LoVo (cell line): Measurements from ENCODE around the gene KRT77.

Source experiments
- DNase-seq: peaks from one replicate; pipeline ENCODE4 v3.0.0-alpha.2; 2016; ENCODE audit warnings: low spot score

KRT77 gene

DNA sequence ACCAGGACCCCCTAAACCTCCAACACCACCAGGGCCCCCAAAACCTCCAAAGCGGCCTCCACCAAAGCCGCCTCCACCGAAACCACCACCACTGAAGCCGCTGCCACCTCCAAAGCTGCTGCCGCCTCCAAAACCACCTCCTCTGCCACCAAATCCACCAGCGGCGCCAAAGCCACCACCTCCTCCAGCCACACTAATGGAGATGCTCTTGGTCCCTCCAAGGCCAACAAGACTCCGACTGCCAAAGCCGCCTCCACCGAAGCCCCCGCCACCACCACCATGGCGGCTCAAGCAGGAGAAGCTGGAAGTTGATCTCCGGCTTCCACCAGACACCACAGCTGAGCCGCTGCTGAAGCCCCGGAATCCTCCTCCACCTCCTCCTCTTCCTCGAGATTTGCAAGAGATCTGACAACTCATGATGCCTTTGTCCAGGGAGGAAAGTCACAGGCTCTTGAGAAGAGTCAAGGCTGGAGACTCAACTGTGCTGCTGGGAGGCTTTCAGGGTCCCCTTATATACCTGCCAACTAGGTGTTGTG lies 51.5 kb downstream of the KRT77 start, which contains the start of gene KRT2:
TSS of gene KRT2 (minus strand) at position 486 of the 536 bp plus-strand sequence. CDS start at position 417, 69 bp downstream.
- no peak for DNase-seq

DNA sequence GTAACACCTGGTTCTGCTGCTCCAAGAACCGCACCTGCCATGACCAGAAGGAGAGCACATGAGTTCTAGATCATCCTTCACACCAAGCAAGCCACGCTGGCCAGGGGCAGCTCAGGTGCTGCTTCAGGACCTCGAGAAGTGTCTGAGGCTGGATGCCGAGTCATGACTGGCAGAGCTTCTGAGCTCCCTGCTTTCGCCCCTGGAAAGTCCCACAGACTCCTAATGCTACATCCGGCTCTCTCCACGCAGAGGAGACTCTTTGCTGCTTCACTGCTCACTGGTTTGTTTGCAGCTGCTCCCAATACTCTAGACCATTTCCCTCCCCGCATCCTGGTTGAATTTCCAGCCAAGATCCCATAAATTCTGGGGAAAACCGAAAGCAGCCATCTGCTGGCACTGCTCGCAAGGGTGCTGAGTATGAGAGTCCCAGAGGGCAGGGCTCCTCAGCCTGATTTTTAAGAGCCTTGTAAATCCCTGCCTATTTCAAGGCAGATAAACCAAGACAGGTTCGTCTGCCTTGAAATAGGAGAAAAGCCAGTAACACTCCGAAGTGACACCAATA lies 52.7 kb downstream of the KRT77 start:
- DNase-seq: peak; percentile 20

DNA sequence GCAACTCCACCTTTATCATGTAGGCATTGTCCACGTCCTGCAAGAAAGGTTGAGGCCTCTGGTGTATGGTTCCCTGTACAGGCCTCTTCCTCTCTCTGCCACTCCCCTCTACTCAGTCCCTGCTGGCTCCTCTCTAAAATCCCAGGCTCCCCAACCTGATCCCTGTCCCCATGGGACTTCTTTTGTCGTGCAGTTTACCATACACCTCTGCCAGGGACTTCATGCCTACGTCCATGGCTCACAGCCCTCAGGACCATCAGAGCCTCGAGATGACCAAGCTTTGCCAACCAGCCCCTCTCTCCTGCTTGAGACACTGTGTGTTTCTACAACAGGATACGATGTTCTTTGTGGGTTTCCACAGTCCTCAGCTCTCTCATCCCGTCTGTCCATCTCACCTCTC lies 54.3 kb downstream of the KRT77 start:
- no peak for DNase-seq

DNA sequence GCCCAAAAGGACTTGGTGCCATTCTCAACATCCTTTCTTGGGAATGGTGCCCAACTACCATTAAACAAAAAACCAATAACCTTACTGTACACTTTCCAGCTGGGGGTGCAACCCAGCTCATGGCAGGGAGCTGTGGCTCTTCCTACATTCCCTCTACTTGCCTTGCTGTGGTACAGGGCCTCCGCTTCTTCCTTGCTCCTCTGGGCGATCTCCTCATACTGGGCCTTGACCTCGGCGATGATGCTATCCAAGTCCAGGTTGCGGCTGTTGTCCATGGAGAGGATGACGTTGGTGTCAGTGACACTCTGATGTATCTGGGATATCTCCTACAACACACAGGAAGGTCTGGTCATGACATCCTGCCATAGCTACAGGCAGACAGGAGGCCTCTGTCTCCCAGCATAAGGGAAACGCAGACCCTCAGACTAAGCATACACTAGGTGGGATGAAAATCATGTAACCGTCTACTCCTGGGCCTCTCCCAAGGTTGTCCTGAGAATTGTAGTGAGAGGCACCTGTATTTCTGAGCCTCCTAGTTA lies 55.2 kb downstream of the KRT77 start:
- DNase-seq: no peak

DNA sequence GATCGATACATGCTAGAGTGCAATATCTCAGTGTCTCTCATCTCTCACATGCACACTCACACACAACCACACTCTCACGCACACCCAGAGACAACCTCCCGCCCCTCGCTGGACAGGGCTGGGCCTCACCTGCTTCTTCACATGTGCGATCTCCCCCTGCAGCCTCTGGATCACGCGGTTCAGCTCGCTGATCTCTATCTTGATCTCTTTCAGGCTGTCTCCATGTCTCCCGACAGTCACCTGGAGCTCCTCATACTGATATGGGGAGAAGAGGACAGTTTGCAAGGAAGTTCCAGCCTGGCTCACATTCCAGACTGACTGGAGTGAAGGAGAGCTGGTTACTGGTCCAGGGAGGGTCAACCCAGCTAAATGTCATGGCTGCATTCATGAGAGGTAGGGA lies 55.7 kb downstream of the KRT77 start:
- DNase-seq: no peak

DNA sequence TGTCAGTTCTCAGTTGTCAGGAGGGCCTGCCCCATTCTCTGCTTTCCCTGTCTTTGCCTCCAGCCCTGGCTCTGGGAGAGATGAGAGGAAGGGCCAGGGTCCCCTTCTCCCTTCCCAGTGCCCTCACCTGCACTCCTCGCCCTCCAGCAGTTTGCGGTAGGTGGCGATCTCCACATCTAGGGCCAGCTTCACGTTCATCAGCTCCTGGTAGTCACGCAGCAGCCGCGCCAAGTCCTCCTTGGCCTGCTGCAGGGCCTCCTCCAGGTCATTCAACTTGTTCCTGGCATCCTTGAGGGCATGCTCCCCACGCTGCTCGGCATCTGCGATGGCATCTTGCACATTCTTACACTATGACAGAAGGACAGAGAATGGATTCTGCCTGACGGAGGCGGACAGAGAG lies 56.7 kb downstream of the KRT77 start:
- no peak for DNase-seq

DNA sequence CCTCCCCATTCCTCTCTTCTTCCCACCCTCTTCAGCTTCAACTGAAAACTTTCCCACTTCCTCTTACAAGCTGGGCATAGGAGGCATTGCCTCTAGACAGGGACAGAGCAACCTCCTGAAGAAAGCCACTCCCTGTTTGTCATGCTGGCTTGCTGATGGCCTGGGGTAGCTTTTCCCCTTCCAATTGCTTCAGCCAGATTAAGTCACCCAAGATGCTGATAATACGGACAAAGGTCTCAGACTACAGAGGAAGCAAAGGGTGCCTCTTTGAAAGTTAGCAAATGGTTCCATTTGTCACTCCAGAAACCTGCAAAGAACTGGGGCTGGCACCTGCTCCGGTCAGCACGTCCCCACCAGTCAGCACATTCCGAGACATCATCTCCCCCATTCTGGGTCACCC lies 57.3 kb downstream of the KRT77 start:
- no peak for DNase-seq

DNA sequence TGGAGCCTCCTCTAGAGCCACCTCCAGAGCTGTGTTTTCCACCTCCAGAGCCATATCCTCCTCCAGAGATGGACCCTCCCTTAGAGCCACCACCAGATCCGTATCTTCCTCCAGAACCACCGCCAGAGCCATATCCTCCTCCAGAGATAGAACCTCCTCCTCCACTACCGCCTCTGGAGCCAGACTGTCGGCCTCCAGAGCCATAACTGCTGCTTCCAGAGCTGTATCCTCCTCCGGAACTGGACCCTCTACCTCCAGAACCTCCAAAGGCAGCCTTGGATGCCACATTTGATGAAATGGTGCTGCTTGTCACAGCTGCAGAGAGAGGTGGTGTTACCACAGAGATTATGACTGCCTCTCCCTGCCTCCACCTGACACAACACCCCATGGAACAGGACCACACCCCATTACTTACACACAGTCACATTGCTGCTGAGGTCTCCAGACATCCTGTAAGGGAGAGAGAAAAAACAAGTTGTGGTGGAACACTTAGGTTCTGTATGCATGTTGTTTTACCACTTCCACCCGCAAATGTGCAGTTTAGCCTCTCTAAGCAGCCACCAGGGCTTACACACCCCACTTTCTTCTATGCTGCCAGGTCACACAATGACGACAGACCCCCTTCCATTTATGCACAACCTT lies 58.1 kb downstream of the KRT77 start:
- no peak for DNase-seq

DNA sequence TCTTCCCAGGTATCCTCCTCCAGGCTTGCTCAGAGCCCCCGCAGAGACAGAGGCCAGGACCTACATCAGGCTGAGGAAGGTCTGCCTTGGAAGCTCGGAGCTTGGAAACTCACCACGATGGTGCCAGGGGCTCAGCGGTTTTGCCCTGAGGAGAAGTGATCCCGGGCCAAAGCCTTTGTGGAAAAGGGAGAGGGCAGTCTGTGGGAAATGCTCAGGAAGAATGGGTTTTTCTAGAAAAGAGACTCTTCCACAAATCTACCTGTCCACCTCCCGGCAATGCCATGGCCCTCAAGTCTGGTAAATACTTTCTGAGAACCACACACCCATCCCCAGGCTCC lies 59.3 kb downstream of the KRT77 start:
- no peak for DNase-seq

DNA sequence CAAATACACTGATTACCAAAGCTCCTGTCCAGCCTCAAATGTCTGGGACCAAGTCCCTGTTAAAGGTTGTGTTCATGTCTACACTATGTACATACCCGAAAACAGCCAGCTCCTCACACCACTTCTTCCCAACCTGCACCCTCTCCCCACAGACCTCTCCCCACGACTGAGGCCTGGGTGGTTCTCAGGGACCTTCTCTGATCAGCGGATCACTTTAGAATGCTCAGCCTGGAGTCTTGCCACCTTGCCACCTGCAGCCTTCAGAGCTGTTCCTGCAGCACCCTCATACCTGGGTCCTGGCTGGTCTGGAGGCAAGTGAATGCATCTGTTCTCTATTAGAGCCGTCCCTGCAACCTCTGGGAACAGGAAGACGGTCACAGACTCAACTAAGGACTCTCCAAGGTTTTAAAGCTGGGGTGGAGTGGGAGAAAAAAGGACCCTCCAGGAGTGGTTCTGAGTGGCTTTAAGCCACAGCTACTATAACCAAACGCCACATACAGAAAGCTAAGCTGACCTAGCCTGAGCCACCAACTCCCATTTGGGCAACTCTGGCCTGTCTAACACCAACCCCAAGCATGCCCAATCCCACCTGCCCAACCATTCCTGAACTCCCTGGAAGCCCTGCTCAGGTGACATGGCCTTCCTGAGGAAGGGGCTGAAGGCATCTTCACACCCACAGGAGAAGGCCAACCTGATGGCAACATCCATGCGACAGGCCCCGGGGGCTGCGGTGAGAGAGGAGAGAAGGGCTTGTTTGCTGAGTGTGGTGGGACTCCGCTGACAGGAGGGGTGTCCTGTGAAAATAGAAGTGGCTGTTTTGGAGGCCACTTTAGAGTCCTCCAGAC lies 59.9 kb downstream of the KRT77 start:
- DNase-seq: no peak

DNA sequence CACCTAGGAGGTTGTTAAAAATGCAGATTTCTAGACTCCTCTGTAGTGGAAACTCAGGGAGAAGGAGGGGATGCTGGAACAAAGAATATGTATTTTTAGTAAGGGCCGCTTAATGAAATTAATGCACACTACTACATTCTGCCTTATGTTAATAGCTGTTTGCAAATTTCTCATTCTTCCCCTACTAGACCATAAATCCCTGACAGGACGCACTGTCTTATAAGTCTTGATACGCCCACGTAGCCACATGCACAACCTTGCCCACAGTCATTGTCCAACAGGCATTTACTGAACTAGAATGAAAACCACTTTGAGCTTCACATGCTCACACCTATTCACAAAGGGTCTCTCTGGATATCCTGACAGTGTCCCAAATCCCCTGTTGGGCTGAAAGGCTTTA lies 61.9 kb downstream of the KRT77 start:
- DNase-seq: no peak
